ENCODE data around the gene EFHC2.

GRCh38 chrX:44265559-44265958 is 77.9 kb downstream of the EFHC2 start:
- TF ChIP-seq CTCF (IDR thresholded peaks at IDR 0.05) (no peak), POLR2AphosphoS5 (IDR thresholded peaks at IDR 0.05) (no peak)

All from transverse colon (tissue), 4 donors.